Measurements from ENCODE around the gene RFC2.

DNA sequence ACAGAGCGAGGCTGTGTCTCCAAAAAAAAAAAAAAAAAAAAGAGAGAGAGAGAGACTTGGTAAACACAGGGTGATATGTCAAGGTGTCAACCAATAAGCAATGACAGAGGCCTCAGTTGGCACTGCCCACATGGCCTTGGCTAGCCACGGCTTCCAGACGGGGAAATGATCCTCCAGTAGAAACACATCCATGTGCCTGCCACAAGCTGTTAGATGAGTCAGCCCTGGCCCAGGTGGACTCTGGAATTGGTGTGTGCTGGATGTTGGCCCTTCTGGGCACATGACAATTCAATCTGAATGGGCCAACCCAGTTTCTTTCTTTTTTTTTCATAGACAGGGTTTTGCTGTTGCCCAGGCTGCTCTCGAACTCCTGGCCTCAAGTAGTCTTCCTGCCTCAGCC, 13.7 kb downstream of the RFC2 start:
- TF ChIP-seq CTCF (IDR thresholded peaks at IDR 0.05 in 2 of 3, conservative IDR thresholded peaks at IDR 0.05 in 1 of 3; ENCODE audit: control insufficient read depth in 2 of 3, extremely low read depth in 1 of 3, insufficient read depth in 1 of 3, low read depth in 3 of 3, low read length in 3 of 3) (no peak), CREB1 (IDR thresholded peaks at IDR 0.05; ENCODE audit: low read depth) (no peak), POLR2A (IDR thresholded peaks at IDR 0.05; ENCODE audit: low read depth, low read length) (no peak)
